IMR-90 (cell line): ENCODE data around the gene CRACDL. TPM values are rescaled to one million over a fixed set of nuclear protein-coding genes. Genes with fewer than 3 reads are reported as not detected.

Experiments used
- ATAC-seq: fragments of 200-7000 bp; cut with Tn5 transposase; 2 replicates; pipeline ENCODE4 v1.9.1; 2020; ENCODE audit warnings: low read depth, mild to moderate bottlenecking, moderate library complexity
- BruUV-seq: library from RNA; stranded (reverse); fragments of 400-500 nt; replicated peaks from 2 replicates; lab custom pipeline; 2021; lab: Mats Ljungman, UMichigan
- CTCF ChIA-PET: fragments of 300-600 bp; formaldehyde crosslinking; extraction: SDS; loops from one replicate; lab custom pipeline; 2021; ENCODE audit warnings: antibody characterized with exemption; lab: Yijun Ruan, JAX
- POLR2A ChIA-PET: fragments of 300-600 bp; sonication (Branson Sonifier 250); formaldehyde crosslinking; loops from one replicate; lab custom pipeline; 2022; ENCODE audit warnings: antibody characterized with exemption; ENCODE audit not compliant: unreplicated experiment; lab: Charles Lee
- DNase-seq: peaks from one replicate; pipeline ENCODE4 v3.0.0; 2013
- H2AFZ ChIP-seq: replicated peaks from 2 replicates; pipeline ENCODE3; 2013; ENCODE audit warnings: low read length, mild to moderate bottlenecking; ENCODE audit not compliant: poor library complexity
- H2AK5ac ChIP-seq: 2 replicates; pipeline ENCODE4 v1.6.1; 2013; ENCODE audit warnings: low read depth, low read length, inconsistent platforms
- H2AK9ac ChIP-seq: replicated peaks from 2 replicates; pipeline ENCODE3; 2013; ENCODE audit warnings: mild to moderate bottlenecking, low read depth, low read length, moderate library complexity; ENCODE audit not compliant: poor library complexity
- H2BK120ac ChIP-seq: 2 replicates; pipeline ENCODE4 v1.6.1; 2013; ENCODE audit warnings: low read depth, low read length, inconsistent platforms
- H2BK15ac ChIP-seq: 3 replicates; pipeline ENCODE4 v1.6.1; 2013; ENCODE audit warnings: low read depth, low read length, inconsistent platforms
- H2BK20ac ChIP-seq: 2 replicates; pipeline ENCODE4 v1.6.1; 2013; ENCODE audit warnings: low read depth, mild to moderate bottlenecking, inconsistent platforms, low read length, moderate library complexity
- H2BK5ac ChIP-seq: 2 replicates; pipeline ENCODE4 v1.6.1; 2013; ENCODE audit warnings: mild to moderate bottlenecking, low read depth, low read length, inconsistent platforms; ENCODE audit not compliant: poor library complexity, severe bottlenecking
- H3K14ac ChIP-seq: replicated peaks from 2 replicates; pipeline ENCODE4 v1.6.1; 2013; ENCODE audit warnings: low read depth, low read length, inconsistent platforms
- H3K18ac ChIP-seq: 2 replicates; pipeline ENCODE4 v1.6.1; 2013; ENCODE audit warnings: low read depth, low read length, control low read depth
- H3K23ac ChIP-seq: 2 replicates; pipeline ENCODE4 v1.6.1; 2013; ENCODE audit warnings: low read depth, low read length, inconsistent platforms
- H3K27ac ChIP-seq: 2 replicates; pipeline ENCODE4 v1.5.1; 2013; ENCODE audit warnings: mild to moderate bottlenecking, control low read depth, low read length; ENCODE audit not compliant: insufficient read depth
- H3K27me3 ChIP-seq: 2 replicates; pipeline ENCODE4 v1.6.1; 2013; ENCODE audit warnings: low read length; ENCODE audit not compliant: control insufficient read depth, insufficient read depth
- H3K36me3 ChIP-seq: 2 replicates; pipeline ENCODE4 v1.6.1; 2013; ENCODE audit warnings: low read length, mixed read lengths; ENCODE audit not compliant: control insufficient read depth, insufficient read depth
- H3K4ac ChIP-seq: 2 replicates; pipeline ENCODE4 v1.6.1; 2013; ENCODE audit warnings: low read depth, low read length, inconsistent platforms
- H3K4me1 ChIP-seq: 2 replicates; pipeline ENCODE4 v1.6.1; 2013; ENCODE audit warnings: low read length, mixed read lengths; ENCODE audit not compliant: control insufficient read depth, insufficient read depth
- H3K4me2 ChIP-seq: 2 replicates; pipeline ENCODE4 v1.6.1; 2013; ENCODE audit warnings: low read depth, mild to moderate bottlenecking, control low read depth, low read length, moderate library complexity
- H3K4me3 ChIP-seq: 2 replicates; pipeline ENCODE4 v1.5.1; 2013; ENCODE audit warnings: low read depth, mild to moderate bottlenecking, control low read depth, low read length, moderate library complexity; ENCODE audit not compliant: insufficient read depth
- H3K56ac ChIP-seq: 2 replicates; pipeline ENCODE4 v1.6.1; 2013; ENCODE audit warnings: low read length, inconsistent platforms; ENCODE audit not compliant: insufficient read depth; ENCODE audit errors: extremely low read depth
- H3K79me1 ChIP-seq, 2 experiments: 2 replicates each; pipeline ENCODE4 v1.6.1; 2013; ENCODE audit warnings: low read length in 2 of 2, inconsistent platforms in 1 of 2, low read depth in 1 of 2
- H3K9ac ChIP-seq: 2 replicates; pipeline ENCODE4 v1.6.1; 2013; ENCODE audit warnings: low read depth, low read length, control low read depth
- H3K9me1 ChIP-seq: 2 replicates; pipeline ENCODE4 v1.6.1; 2013; ENCODE audit warnings: low read length, inconsistent platforms; ENCODE audit not compliant: insufficient read depth
- H3K9me3 ChIP-seq: 2 replicates; pipeline ENCODE4 v1.6.1; 2013; ENCODE audit warnings: low read length; ENCODE audit not compliant: control insufficient read depth, insufficient read depth
- H4K20me1 ChIP-seq: 2 replicates; pipeline ENCODE4 v1.6.1; 2013; ENCODE audit warnings: low read length, inconsistent platforms; ENCODE audit not compliant: insufficient read depth
- H4K5ac ChIP-seq: 2 replicates; pipeline ENCODE4 v1.6.1; 2013; ENCODE audit warnings: mild to moderate bottlenecking, low read depth, low read length, control low read depth
- H4K8ac ChIP-seq, 2 experiments: 2 replicates each; pipeline ENCODE4 v1.6.1; 2013; ENCODE audit warnings: low read depth in 2 of 2, low read length in 2 of 2, control low read depth in 1 of 2, inconsistent platforms in 1 of 2
- H4K91ac ChIP-seq: 2 replicates; pipeline ENCODE4 v1.6.1; 2013; ENCODE audit warnings: low read depth, low read length, inconsistent platforms; ENCODE audit not compliant: insufficient read depth
- CEBPB ChIP-seq: IDR thresholded peaks from 2 replicates; pipeline ENCODE4 v1.6.1; 2012; ENCODE audit warnings: low read depth, low read length, improper control_type of control experiment
- FOS ChIP-seq: fragments of 150-350 bp; IDR thresholded peaks from 2 replicates; pipeline ENCODE4 v1.6.1; 2016; ENCODE audit warnings: low read depth, low read length
- MAZ ChIP-seq: IDR thresholded peaks from 2 replicates; pipeline ENCODE4 v1.6.1; 2012; ENCODE audit warnings: low read depth, mild to moderate bottlenecking, low read length, improper control_type of control experiment, moderate library complexity, borderline replicate concordance
- USF2 ChIP-seq: fragments of 150-350 bp; IDR thresholded peaks from 2 replicates; pipeline ENCODE4 v1.6.1; 2017; ENCODE audit warnings: mild to moderate bottlenecking, antibody characterized with exemption, low read length, low read depth
- WGBS, 2 experiments: methylation state at CpG; one replicate each; pipeline versions ENCODE4 v1.1.5 to v1.1.7; 2013; ENCODE audit warnings: missing lambda C conversion rate in 2 of 2; ENCODE audit not compliant: insufficient read length in 1 of 2; ENCODE audit errors: extremely low coverage in 2 of 2; 5-methylcytosine and 5-hydroxymethylcytosine counted together
- dilution Hi-C: fragments of 300-500 bp; cut with HindIII; formaldehyde crosslinking; loops from one replicate; pipeline ENCODE4 v1.14.3; 2018; ENCODE audit warnings: low sequenced_read_pairs; ENCODE audit not compliant: unreplicated experiment
- in situ Hi-C: fragments of 300-500 bp; cut with MboI; formaldehyde crosslinking; loops from 3 replicates; pipeline ENCODE4 v1.14.3; 2019; ENCODE audit warnings: low sequenced_read_pairs, inconsistent platforms, mixed read lengths
- intact Hi-C: fragments of 100-400 bp; cut with micrococcal nuclease; formaldehyde crosslinking; loops from 2 replicates; pipeline ENCODE4 v1.10.0; 2022
- polyA plus RNA-seq, 3 experiments: library from polyadenylated mRNA; depleted of rRNA; stranded (reverse); fragments of >200 nt; gene quantifications; 2 replicates each; pipeline ENCODE4 v1.2.3, GENCODE V29; 2012; ENCODE audit warnings: low replicate concordance in 1 of 3
- total RNA-seq: library from RNA; depleted of rRNA; stranded (reverse); fragments of >200 nt; gene quantifications from 2 replicates; pipeline ENCODE4 v1.2.3, GENCODE V29; 2012

The CRACDL gene
- total and polyA plus RNA-seq, 2 of the 4 experiments (the other 2 are of a cell fraction) = not detected

- intact Hi-C loops (no loop called here), in situ Hi-C loops (no loop called here), dilution Hi-C loops (no loop called here)
- H4K5ac ChIP-seq = no peak overlapping the region
- H3K18ac ChIP-seq = no peak overlapping the region
- no peak overlapping the region for H2BK15ac ChIP-seq
- 86% methylated on average over 1 of the region's 2 CpGs; no CpG with 5 or more reads in 1 of the 2 experiments for WGBS, 2 experiments
- ATAC-seq (no peak), DNase-seq (no peak)
- H3K9me3 ChIP-seq = no peaks in the 10 kb centered on the region
- no peak overlapping the region for H3K4me2 ChIP-seq
- no peak overlapping the region for H3K9ac ChIP-seq
- H2BK20ac ChIP-seq = no peak overlapping the region
- no peaks in the 10 kb centered on the region for H3K4me1 ChIP-seq
- H3K23ac ChIP-seq = no peak overlapping the region
- H3K9me1 ChIP-seq = no peaks in the 10 kb centered on the region
- no peak overlapping the region for H4K91ac ChIP-seq
- no peak overlapping the region for H2BK5ac ChIP-seq
- H3K4ac ChIP-seq = no peak overlapping the region
- H2AK5ac ChIP-seq = no peak overlapping the region
- no peak for TF ChIP-seq CEBPB
- no peak for TF ChIP-seq FOS
- TF ChIP-seq MAZ = no peak
- TF ChIP-seq USF2 = no peak
- no peak overlapping the region for H3K14ac ChIP-seq
- H3K36me3 ChIP-seq = no peaks in the 10 kb centered on the region
- ChIA-PET CTCF (no interaction called here), POLR2A (no interaction called here)
- no peak overlapping the region for H2BK120ac ChIP-seq
- no peak overlapping the region for H4K8ac ChIP-seq
- H3K27me3 ChIP-seq = no peaks in the 10 kb centered on the region; the same call in none of the 2 replicates
- BruUV-seq = no TSS peak
- H3K79me1 ChIP-seq = no peaks in the 10 kb centered on the region
- H2AK9ac ChIP-seq = no peak overlapping the region
- H4K20me1 ChIP-seq = no peaks in the 10 kb centered on the region
- H2AFZ ChIP-seq = no peak overlapping the region
- H3K4me3 ChIP-seq = no peak overlapping the region
- H3K56ac ChIP-seq = no peak overlapping the region
- H3K27ac ChIP-seq = no peak overlapping the region
Measured at GRCh38 chr2:98852932-98853331, 83.1 kb downstream of the CRACDL start.
